ENCODE data around the gene CFAP45.

Gene CFAP45

GRCh38 chr1:159873530-159874143 is 26.3 kb downstream of the CFAP45 start:
- DNase-seq = no peak

DNA sequence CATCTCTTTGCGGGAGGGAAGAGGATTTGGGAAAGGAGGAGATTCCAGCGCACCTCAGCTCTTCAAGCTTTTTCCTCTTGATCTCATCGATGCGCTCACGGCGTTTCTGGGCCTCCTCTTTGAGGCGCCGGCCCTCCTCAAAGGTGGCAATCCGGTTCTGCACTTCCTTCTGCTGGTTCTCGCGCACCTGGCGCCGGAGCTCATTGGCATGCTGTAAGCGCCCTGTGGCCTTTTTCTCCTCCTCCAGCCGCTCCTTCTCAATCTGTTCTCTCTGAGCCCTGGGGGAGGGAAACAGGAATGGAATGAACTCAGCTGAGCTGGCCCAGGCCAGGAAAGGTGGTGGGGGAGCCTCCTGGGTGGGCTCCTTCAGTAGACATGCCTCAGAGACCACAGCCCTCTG is 27.1 kb downstream of the CFAP45 start:
- DNase-seq = no peak

- DNase-seq = no peak
Measured at GRCh38 chr1:159870704-159871103, 29.3 kb downstream of the CFAP45 start.

DNA sequence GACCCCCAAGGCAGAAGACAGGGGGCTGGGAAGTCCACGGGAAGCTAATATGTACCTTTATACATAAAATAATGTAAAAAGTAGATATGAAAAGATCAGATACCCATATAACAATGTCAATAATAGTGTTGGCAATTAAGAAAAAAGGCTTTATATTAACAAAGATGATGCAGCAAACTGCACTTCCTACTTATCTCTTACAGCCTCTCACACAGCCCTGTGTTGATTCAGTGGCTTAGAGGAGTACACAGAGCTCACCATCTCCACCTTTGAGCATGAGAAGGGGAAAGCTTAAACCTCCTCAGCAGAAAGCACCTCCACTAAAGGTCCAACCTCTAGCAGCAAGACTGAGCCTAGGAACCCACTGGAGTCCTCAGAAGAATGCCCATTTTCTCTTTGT is 30.4 kb downstream of the CFAP45 start:
- DNase-seq = no peak

DNA sequence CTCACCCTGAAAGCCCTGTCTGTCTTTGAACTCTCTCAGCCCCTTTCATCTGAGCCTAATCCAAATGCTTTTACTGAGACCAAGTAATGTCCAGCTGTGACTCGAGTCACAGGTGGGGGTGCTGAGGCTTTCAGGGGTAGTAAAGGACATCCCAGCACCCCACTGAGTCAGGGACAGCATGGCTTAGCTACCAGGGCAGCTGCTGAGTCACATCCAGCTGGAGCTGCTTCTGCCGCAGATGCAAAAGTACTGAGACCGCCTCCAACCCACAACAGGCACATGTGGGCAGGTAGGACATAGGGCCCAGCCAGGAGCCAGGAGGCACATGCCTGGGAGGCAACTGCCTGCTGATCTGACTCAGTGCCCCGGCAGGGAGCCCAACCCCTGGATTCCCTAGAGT is 30.8 kb downstream of the CFAP45 start:
- DNase-seq = no peak

- peak in 1 of 2 experiments; percentile 19 for DNase-seq
Measured at GRCh38 chr1:159868766-159869165, 31.2 kb downstream of the CFAP45 start.

GRCh38 chr1:159867664-159868026 is 32.3 kb downstream of the CFAP45 start:
- peak in 1 of 2 experiments; percentile 30 for DNase-seq

GRCh38 chr1:159866905-159867663 is 32.9 kb downstream of the CFAP45 start:
- DNase-seq = peak in 1 of 2 experiments; percentile 46

DNA sequence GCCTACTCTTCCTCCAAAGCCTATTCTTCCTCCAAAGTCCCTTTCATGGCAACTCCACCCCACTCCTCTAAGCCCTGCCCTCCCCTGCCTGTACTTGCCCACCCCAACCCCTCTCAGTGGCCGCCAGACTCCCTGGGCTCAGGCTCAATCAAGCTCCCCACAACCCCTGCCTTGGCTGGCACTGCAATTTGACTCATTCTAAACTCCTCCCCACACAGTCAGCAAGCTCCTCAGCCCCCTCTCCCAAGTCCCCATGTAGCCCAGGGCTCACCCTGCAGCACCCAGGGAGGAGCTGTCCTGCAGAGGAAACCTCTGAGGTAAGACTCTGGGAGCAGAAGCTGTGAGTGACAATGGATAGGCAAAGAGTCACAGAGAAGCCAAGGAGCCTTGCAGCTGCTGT is 33.9 kb downstream of the CFAP45 start:
- DNase-seq = no peak

- DNase-seq = no peak
Measured at GRCh38 chr1:159864262-159864661, 35.7 kb downstream of the CFAP45 start.

DNA sequence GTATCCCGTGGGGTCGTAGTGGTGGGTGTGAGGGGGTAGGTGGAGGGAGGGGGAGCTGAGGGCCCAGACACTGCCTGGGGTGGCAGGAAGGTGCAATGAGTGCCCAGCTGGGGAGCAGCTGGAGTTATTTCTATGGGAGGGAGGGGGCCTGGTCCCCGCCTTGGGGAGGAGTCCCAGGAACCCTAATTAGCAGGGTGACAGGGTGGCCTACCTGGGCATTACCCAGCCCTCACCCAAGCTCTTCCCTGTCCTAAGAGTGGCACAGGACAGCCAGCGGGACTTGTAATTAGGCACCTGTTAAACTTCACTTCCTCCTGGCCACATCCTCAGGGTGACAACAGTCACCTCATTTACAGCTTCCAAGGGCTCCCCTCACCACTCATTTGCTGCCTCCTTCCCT is 37.4 kb downstream of the CFAP45 start, which contains the start of gene VSIG8:
VSIG8 (minus strand) TSS at position 101 of the 400 bp plus-strand sequence. CDS start 136 bp downstream, outside the sequence.
- DNase-seq = no peak

GRCh38 chr1:159862031-159862430 is 37.9 kb downstream of the CFAP45 start:
- no peak for DNase-seq

- DNase-seq = no peak
Measured at GRCh38 chr1:159861218-159861617, 38.7 kb downstream of the CFAP45 start.

DNA sequence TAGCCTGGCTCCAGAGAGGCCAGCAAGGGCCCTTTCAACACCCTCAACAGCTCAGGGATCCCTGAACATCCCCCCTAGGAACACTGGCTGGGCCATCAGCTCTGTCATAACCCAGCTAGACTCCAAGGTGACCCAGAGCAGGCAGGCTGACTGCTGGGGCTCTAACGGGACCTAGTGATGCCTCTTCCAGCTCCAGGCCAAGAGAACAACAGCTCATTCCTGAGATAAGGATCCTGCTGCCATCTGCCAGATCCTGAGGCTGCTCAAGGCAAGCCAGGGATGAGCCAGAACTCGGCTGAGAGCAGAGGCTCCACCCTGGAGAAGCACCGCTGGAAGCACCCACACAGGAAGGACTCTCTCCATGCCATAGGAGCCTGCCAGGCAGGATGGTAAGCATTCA is 39.5 kb downstream of the CFAP45 start:
- no peak for DNase-seq

DNA sequence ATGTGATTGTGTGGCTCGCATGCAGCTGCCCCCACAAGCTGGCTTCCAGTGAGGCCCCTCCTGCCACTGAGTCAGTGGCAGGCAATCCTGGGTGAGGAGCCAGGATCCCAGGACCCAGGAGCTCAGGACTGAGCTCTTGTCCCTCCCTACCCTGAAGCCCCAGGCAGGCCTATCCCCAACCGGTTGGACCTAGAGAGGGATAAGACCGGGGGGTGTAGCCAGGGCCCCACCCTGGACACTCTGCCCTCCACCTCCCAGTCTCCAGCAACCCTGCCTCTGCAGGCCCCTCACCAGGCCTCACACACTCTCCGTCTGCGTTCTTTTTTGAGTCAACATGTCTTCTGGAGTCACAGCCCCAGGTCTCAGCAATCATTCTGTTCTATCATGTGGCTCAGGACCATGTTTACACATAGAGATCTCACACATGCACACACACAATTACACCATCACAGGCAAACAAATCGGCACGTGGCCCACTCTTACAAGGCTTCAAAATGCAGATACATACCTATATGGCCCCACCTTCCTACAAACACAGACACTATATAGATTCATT is 40.1 kb downstream of the CFAP45 start:
- DNase-seq = no peak

DNA sequence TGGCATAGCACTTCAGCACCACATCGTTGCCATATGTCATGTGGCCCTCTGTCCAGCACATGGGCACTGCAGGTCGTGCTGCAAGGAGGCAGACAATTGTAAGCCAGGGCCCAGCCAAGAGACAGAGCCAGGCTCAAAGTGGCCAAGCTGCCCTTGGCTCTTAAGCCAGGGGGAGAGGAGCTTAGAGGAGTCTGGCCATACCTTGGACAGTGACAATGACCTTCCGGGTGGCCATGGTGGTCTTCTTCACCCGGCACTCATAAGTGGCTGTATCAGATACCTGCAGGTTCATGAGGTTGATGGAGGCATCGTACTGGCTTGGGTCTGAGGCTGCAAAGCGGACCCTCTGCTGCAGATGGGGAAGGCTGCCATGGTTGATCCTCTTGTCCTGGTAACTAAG is 42.1 kb downstream of the CFAP45 start:
- no peak for DNase-seq

DNA sequence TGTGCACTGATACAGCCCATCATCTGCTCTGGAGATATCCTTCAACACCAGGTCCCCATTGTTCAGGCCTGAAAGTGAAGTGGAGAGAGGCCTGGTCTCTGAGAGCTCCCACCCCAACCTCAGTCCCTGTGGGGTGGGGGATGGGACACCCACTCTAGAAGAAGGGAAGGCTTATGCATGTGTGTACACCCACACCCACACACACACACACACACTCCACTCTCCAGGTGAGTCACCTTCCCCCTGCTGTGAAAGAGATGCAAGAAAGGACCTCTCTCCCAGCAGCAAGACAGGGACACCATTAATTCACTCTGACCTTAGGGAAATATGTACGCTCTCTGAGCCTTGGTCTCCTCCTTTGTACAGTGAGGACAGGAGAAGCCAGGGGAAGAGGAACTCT is 43.4 kb downstream of the CFAP45 start:
- DNase-seq = no peak

DNA sequence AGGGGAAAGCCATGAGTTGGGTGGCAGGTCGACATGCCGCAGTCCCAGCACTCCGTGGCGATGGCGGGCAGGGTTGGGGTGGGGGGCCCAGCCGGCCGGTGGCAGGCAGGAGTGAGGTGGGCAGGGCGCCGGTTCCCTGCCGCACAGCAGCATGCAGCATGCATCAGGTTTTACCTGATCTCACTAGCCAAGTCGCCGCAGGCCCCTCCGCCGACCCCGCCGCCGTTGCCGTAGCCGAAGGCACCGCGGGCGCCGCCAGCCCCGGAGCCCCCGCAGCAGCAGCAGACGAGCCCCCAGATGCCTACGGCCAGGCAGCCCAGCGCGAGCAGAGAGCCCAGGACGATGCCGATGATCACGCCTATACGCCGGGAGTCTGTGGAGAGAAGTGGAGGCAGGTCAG is 44.3 kb downstream of the CFAP45 start:
- no peak for DNase-seq

DNA sequence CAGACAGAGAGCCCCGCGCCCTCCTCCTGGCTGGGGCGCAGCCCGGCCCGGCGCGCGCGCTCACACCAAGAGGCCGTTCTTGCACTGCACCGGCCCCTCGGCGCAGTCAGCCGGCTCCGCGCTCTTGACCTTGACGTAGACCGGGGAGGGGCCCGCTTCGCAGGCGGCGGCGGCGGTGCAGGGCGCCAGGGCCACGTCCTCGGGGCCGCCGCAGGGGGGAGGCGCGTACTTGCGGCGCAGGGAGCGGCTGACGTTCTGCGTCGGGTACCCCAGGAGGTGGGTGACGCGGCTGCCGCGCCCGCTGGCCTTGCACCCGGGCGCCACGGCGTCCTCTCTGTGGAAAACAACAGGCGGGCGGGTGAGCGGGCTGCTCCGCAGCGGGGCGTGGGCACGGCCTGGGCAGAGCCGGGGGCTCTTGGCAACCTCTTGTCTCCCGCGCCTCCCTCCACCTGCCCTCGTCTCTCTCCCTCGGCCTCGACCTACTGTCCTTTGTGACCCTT is 45.2 kb downstream of the CFAP45 start:
- no peak for DNase-seq

- DNase-seq = no peak
Measured at GRCh38 chr1:159854116-159854692, 45.8 kb downstream of the CFAP45 start.

DNA sequence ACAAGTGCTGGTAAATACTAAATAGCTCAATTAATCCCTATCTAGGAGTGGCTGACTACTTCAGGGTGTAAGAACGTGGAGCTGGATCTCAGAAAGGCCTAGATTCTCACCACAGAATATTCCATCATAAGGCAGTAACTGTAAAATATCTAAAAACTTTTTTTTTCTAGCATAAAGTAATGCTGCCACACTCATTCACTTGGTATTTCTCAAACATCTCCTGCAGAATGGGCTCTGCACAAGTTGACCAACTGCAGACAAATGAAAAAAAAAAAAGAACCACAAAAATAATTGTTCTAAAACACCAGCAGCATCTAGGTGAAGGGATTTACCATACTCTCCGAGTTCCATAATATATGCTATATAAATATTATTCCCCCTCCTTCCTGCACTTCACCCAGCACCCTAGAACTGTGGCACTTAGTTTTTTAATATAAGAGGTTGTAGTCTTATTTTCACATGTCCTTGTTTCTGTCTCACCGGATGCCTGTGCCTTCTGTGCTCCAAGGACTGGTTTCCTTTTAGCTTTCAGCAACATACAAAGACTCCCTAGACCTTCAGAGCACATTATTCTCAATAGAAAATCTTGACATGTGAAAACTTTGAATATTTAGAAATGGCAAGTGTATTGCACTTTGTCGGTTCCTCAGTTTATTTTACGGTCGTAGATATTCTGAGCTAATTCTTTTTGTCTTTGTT is 46.4 kb downstream of the CFAP45 start:
- no peak for DNase-seq

GRCh38 chr1:159851407-159851806 is 48.6 kb downstream of the CFAP45 start:
- no peak for DNase-seq
